GM21576 (cell line): Measurements from ENCODE around the gene BTBD17.

Experiments
- ATAC-seq: cut with Tn5 transposase; IDR thresholded peaks from one replicate; pipeline ENCODE4 v1.9.1; 2021; ENCODE audit warnings: mild to moderate bottlenecking, moderate library complexity; ENCODE audit not compliant: unreplicated experiment

Gene BTBD17

DNA sequence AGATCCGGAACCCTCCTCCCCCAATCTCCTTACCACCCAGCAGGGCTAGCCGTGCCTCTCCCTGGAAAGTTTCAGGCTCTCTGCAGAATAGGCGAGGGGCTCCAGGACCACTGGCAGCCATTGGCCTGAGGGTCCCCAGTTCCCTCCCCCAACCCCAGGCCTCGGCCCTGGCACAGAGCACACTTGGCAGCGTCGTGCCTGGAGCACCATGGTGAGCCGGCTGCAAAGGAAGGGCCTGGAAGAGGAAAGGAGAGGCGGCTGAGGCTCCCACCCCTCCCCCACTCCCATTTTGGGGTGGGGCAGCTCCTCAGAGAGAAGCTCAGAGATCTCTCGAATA is 369 bp upstream of the BTBD17 start:
- ATAC-seq, result no peak

DNA sequence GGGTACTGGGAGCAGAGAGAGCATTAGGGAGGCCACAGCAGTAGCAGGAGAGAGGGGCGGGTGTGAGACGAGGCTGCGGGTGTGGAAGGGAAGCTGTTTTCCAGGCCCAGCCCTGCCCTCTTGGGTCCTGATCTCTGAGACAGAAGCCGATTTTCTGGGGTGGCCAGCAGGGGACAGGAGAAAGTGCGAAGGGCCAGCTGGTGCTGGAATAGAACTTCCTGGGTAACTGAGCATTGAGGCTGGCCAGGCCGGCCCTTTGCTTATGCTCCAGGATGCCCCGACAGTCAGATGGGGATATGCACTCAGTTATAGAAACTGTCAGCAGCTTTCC is 804 bp downstream of the BTBD17 start:
- ATAC-seq, result no peak

- no peak for ATAC-seq
Measured at GRCh38 chr17:74359916-74360315, 1.8 kb downstream of the BTBD17 start.

DNA sequence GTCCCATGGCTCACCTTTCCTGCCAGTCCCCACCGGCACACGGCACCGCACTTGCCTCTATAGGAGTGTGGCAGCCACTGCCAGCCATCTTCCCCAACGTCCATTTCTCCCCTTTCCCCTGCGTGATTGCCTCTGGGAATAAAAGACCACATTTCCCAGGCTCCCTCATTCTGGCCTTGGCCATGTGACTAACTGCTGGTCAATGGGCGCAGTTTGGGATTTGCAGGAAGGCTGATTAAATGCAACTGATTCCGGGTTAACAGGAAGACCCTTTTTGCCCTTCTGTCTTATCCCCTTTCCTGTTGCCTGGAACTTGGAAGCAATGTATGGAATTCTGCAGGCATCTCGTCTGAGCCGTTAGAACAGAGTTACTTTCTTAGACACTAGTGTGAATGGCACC is 3.0 kb downstream of the BTBD17 start:
- no peak for ATAC-seq

DNA sequence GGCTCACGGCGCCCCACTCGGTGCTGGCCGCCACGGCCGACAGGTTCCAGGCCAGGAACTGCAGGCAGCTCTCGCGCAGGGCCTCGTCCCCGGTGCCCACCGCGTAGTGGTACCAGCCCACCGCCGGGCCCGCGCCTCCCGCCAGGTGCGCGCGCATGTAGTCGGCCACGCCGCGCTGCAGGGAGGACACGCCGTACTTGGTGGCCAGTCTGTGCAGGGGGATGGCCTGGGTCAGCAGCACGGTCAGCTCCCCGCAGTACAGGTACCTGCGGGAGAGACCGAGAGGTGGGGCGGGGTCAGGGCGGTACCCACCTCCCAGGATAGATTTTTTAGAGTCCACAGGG is 4.2 kb downstream of the BTBD17 start:
- ATAC-seq, result no peak

DNA sequence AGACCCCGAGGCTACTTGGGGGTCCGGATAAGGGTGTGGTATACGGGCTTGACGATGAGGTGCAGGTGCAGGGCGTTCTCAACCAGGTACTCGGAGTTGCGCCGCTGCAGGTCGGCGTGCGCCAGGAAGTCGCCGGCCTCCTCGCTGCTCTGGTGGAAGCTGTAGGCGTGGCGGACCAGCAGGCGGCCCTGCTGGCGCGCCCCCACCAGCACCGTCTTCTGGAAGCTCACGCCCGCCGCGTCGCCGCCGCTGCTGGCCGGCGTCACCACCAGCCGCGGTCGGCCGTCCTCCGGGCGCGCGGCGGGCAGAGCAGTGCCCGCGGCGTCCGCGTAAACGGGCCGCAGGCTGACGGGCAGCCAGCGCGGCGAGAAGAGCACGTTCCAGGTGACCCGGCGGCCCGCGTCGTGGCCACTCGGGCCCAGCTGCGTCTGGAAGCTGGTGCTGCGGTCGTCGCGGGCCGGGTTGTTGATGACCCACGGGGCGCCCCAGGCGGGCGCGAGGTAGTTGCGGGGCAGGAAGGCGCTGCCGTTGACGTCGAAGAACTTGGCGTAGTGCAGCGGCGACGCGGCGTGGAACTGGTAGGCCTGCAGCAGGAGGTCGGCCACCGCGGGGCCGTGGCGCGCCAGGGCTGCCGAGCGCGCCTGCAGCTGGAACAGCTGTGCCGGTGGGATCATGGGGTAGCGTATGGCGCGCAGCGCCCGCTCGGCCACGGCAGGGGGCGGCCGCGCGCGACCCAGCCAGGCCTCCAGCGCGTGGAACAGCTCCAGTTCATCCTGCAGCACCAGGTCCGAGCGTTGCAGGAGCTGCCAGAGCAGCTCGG is 4.8 kb downstream of the BTBD17 start:
- no peak for ATAC-seq

- no peak for ATAC-seq
Measured at GRCh38 chr17:74355065-74355464, 6.6 kb downstream of the BTBD17 start.

DNA sequence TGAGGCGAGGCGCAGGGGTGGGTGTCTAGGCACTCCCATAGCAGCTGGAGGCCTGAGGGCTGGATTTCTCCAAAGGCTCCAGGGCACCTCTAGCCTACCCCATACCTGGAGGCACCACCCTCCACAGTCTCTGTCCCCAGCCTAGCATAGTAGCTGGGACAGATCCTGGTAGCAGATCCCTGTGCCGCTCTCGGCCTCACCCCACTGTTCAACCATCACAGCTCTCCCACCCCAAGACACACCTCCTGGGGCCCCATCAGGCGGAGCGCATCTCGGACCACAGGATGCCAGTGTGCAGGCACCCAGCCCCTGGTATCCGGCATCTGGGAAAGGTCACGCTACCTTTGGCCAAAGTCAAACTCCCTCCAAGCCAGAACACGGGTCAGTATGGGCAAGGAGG is 7.1 kb downstream of the BTBD17 start:
- ATAC-seq, result no peak

DNA sequence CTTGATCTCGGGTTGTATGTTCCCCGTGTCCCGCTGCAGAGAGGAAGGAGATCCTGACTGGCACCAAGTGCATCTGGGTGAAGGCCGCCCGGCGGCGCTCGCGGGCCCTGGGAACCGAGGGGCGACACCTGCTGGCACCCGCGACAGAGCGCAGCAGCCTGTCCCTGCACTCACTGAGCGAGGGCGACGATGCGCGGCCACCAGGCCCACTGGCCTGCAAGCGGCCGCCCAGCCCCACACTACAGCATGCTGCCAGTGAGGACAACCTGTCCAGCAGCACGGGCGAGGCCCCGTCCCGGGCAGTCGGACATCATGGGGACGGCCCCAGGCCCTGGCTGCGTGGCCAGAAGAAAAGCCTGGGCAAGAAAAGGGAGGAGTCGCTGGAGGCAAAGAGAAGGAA is 7.5 kb downstream of the BTBD17 start:
- ATAC-seq, result no peak

DNA sequence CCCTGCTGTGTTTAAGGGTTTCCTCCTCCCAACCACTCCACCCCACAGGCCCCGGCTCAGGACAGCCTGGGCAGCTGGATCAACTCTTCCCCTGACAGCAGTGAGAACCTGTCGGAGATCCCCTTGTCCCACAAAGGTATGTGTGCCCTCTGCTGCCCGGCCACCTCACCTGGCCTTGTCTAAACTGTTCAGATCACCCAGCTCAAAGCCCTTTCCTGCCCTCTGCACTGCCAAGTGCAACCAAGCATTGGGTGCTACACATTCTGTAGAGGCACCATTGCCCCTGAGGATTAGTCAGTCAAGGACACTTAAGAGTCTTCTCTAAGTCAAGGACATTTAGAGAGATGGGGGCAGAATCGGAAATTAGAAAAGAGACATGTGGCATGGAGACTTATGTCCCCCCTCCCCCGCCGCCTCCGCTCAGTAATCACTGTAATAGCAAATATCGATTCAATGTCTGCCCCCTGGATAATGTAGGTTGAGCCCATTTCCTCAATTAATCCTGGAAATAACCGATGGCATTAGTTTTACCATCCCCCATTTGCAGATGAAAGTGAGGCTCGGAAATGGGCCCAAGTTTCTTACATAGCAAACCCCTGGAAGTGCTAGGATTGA is 8.1 kb downstream of the BTBD17 start:
- no peak for ATAC-seq

DNA sequence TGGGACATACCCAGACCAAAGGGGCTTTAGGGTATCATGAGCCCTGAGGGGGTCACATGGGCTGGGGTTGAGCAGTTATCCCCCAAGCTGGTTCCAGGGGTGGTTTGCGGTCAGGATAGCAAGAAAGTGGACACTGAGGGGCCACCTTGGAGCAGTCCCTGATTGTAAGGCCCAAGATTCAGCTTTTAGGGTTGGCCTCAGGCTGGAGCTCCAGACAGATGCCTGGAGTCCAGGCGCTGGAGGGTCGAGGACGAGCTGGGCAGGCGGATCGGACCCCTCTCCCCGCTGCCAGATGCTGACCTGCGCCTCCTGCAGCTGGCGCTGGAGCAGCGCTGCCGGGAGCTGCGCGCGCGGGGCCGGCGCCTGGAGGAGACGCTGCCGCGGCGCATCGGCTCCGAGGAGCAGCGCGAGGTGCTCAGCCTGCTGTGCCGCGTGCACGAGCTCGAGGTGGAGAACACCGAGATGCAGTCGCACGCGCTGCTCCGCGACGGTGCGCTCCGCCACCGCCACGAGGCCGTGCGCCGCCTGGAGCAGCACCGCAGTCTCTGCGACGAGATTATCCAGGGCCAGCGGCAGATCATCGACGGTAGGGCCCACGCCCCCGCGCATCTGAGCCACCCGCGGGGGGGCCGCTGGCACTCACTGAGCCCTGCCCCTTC is 10.0 kb downstream of the BTBD17 start:
- no peak for ATAC-seq

DNA sequence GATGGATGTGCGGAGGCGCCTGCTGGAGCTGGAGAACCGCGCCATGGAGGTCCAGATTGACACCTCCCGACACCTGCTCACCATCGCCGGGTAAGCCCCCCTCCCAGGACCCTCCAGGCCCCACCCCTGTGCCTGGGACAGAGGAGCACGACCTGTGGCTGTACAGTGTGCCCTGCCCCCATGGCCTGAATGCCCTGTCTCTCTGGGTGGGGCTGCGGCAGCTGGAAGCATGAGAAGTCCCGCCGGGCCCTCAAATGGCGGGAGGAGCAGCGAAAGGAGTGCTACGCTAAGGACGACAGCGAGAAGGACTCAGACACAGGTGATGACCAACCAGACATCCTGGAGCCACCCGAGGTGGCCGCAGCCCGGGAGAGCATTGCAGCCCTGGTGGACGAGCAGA is 11.2 kb downstream of the BTBD17 start:
- no peak for ATAC-seq

DNA sequence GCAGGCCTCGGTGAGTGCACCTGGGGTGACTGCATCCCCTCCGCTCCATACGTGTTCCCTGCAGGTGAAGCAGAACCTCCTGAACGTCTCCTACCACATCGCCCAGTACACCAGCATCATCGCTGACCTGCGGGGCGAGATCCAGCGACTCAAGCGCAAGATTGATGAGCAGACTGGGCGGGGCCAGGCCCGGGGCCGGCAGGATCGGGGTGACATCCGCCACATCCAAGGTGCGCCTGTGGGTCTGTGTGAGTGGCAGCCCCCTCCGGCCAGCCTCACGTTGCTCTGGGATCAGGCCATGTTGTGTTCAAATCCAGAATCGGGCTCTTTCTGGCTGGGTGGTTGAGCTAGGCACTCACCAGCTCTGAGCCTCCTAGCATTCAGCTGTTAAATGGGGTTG is 12.5 kb downstream of the BTBD17 start:
- no peak for ATAC-seq

DNA sequence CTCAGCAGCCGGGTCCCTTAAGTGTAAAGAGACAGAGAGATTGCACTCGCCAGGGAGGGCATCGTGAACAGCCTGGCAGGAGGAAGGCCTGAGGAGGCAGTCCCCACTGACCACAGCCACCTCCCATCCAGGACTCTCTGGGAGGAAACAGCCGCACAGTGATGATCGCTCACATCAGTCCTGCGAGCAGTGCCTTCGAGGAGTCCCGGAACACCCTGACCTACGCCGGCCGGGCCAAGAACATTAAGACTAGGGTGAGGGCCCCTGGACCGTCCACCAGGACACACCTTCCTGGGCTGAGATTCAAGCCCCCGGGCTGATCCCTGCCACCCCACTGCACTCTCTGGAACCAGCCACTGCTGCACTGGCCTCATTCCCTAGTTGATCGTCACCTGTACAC is 14.0 kb downstream of the BTBD17 start:
- no peak for ATAC-seq

DNA sequence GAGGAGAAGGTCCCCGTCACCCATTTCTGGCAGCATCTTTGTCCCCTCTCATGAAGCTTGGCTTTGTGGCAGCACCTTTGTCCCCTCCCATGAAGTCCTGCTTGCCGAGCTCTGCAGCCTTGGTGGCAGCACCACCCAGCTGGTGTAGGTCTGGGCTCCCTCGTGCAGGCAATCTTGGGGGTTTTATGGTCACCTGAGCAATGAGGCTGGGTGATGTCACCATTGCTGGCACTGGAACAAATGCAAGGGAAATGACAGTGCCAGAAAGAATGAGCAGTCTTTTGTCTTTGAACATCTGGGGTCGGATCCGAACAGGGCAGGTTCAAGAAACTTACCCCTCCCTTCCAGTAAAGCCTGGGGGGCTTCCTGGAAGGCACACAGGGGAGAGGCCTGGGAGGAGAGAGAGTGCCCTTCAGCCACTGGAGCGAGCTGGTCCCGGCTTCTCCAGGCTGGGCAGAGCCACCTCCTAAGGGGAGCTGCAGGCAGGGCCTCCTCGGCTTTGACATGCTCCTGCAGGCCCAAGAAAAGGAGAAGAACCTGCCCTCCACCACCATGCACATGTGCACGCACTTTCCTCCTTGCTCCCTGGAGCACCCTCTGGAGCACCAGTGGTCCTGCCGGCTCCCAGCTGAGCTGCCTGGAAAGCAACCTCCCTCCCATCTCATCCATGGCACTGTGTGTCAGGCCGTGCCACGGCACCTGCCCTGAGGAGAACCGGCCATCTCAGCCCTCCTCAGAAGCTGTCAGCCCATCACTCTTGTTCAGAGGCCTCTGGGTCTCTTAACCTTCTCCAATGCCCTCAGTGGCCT is 16.0 kb downstream of the BTBD17 start:
- no peak for ATAC-seq

GRCh38 chr17:74344658-74345057 is 17.0 kb downstream of the BTBD17 start:
- no peak for ATAC-seq

GRCh38 chr17:74343526-74344284 is 18.0 kb downstream of the BTBD17 start:
- no peak for ATAC-seq

DNA sequence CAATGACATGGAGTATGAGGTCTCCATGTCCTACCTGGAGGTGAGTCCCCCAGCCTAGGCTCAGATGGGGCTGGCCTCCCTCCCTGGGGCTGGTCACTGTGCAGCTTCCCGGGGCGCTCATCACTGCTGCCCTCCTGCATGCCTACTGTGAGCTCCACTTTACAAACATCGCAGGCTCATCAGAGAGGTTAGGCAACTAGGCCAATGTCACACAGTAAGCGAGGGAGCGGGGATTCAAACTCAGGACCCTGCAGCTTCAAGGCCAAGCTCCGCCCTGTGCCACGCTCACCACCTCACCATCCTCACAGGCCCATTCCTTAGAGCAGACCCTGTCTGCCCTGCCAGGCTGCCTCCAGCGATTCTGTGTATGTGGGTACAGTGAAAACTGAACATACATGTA is 18.5 kb downstream of the BTBD17 start:
- no peak for ATAC-seq

GRCh38 chr17:74342224-74342623 is 19.4 kb downstream of the BTBD17 start:
- ATAC-seq, result no peak

DNA sequence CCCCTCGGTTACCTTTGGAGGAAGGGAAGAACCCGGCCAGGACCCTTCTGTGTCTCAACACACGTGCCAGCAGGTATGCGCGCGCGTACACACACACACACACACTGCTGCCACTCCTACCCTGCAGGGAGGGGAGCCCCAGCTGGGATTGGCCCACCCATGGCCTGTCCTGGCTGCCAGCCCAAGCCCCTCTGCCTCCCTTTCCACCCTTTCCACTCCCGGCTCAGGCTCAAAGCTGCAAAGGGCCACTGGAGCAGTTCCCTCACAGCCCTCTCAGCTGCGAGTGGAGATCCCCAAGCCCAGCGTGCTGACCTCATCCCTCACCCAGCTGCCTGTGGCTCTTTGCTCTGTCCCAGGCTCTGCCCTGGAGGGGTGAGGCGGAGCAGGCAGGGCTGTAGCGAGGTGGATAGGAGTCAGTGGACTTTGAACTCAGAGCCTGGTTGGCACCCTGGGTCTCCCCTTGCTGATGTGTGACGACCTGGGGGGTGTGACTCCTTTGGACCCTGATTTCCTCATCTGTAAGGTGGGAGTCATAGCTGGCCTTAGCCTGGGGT is 21.1 kb downstream of the BTBD17 start:
- ATAC-seq, result no peak
